HG03135 (cell line): Measurements from ENCODE around the gene NLRP14.

Experiments
- ATAC-seq: cut with Tn5 transposase; IDR thresholded peaks from one replicate; pipeline ENCODE4 v1.9.1; 2021; ENCODE audit warnings: mild to moderate bottlenecking, moderate library complexity; ENCODE audit not compliant: unreplicated experiment

The NLRP14 gene, protein sequence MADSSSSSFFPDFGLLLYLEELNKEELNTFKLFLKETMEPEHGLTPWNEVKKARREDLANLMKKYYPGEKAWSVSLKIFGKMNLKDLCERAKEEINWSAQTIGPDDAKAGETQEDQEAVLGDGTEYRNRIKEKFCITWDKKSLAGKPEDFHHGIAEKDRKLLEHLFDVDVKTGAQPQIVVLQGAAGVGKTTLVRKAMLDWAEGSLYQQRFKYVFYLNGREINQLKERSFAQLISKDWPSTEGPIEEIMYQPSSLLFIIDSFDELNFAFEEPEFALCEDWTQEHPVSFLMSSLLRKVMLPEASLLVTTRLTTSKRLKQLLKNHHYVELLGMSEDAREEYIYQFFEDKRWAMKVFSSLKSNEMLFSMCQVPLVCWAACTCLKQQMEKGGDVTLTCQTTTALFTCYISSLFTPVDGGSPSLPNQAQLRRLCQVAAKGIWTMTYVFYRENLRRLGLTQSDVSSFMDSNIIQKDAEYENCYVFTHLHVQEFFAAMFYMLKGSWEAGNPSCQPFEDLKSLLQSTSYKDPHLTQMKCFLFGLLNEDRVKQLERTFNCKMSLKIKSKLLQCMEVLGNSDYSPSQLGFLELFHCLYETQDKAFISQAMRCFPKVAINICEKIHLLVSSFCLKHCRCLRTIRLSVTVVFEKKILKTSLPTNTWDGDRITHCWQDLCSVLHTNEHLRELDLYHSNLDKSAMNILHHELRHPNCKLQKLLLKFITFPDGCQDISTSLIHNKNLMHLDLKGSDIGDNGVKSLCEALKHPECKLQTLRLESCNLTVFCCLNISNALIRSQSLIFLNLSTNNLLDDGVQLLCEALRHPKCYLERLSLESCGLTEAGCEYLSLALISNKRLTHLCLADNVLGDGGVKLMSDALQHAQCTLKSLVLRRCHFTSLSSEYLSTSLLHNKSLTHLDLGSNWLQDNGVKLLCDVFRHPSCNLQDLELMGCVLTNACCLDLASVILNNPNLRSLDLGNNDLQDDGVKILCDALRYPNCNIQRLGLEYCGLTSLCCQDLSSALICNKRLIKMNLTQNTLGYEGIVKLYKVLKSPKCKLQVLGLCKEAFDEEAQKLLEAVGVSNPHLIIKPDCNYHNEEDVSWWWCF

DNA sequence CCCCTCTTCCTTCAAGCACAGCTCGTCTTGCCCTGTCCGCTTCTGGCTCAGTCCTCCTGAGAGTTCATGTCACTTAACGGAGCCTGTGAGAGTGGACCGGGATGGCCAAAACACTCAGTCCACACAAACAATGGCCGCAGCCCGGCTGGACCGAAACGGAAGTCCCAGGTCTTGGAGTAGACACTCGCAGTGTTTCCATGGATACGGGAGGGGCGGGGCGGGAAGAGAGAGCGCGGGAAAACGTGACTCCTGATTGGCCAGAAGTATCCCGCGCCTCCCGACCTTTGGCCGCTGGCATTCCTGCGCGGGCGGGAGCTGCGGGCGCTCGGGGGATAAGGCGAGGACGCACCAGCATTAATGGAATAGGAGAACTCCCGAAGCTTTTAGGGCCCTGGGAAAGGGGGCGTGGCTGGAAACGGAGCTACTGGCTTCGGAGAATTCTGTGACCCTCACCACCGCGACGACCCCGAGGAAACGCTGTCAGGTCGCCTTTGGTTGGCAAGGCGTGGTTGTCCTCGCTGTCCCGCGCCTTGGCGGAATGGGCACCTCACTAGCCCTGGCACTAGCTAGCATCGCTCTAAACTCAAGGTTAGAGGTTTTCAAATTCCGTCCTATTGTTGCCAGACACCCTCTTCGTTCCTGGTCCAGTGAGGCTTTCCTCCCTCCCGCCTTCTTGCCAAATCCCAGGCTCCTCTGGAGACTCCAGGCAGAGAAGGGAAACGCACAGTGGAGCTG is at the start of gene NLRP14, which contains the start of gene ZNF214:
TSS of gene NLRP14 (plus strand) at position 297 of the 735 bp plus-strand sequence. CDS start 18,108 bp downstream, outside the sequence.
TSS of gene ZNF214 (minus strand) at position 164 of the 735 bp plus-strand sequence. CDS start 17,511 bp downstream, outside the sequence.
- ATAC-seq: no peak

DNA sequence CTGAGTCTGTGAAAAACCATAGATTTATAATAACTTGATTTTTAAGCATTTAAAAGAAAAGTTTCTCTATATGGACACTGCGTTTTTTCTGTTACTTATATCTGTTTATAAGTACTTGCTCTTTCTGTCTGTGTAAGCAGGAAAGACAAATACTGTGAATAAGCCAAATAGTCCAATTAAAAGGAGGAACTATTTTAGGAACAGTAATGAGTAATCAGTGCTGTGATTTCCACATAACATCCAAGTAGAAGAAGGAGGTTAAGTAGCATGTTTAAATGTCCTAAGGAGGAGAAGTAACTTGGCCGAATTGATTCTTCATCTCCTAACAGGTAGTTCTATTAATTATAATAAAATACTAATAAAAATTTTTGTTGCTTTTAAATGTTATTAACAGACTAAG is 40.9 kb upstream of the NLRP14 start:
- no peak for ATAC-seq

DNA sequence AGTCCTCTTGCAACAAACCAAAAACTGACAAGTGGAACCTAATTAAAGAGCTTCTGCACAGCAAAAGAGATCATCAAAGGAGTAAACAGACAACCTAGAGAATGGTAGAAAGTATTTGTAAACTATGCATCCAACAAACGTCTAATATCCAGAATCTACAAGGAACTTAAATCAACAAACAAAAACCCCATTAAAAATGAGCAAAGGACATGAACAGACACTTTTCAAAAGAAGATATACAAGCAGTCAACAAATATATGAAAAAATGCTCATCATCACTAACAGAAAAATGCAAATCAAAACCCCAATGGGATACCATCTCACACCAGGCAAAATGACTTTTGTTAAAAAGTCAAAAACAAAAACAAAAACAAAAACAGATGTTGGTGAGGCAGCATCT is 33.8 kb upstream of the NLRP14 start:
- no peak for ATAC-seq

DNA sequence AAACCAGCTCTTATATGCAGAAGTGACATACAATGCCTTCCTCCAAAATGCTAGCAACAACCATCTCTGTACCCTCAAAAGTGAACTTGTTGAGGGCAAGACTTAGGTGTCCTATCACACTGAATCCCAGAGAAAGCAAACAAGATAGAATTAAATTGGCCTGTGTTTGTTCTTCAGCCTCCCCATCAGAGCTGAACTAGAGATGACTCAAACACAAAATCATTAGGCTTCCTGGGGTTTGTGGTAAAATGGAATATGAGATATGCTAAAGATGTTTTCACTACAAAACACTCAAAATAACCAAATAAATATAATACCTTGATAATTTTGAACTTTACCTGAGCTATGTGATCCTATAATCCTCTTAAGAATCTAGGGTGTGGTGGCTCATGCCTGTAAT is 31.8 kb upstream of the NLRP14 start:
- ATAC-seq: no peak

DNA sequence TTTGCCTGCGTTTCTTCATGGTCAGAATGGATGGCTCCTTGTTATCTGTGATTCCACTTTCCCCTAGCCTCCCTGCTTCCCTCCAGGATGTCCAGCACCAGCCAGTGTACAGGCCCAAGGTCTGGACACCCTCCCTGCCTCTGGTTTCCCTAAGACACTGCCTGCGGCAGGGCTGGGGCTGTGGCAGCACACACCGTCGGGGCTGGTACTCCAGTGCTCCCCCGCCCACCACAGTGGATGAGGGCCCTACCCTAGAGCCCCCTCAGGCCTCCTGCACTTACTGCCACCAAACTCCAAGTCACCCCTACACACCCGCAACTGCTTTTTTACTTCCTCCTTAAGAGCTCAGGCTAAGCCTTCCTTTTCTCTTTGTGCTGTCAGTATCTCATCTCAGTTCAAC is 29.1 kb upstream of the NLRP14 start:
- ATAC-seq: no peak

DNA sequence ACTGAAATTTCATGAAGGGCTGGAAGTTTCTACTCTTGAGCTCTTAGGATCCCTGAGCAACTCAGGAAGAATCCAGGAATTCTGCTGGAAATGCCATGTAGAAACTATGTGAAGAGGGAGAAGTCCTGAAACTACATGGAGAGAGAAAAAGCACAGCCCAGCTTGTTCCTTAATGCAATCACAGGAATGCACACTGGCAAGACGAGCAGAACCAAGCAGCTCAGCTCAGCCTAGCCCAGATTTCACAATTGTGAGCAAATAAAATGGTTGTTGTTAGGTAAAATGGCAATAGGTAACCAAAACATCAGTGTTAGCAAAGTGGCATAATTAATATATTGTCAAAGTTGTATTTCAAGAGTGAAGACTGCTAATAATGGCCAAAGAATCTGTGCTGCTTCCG is 28.3 kb upstream of the NLRP14 start:
- ATAC-seq: no peak

DNA sequence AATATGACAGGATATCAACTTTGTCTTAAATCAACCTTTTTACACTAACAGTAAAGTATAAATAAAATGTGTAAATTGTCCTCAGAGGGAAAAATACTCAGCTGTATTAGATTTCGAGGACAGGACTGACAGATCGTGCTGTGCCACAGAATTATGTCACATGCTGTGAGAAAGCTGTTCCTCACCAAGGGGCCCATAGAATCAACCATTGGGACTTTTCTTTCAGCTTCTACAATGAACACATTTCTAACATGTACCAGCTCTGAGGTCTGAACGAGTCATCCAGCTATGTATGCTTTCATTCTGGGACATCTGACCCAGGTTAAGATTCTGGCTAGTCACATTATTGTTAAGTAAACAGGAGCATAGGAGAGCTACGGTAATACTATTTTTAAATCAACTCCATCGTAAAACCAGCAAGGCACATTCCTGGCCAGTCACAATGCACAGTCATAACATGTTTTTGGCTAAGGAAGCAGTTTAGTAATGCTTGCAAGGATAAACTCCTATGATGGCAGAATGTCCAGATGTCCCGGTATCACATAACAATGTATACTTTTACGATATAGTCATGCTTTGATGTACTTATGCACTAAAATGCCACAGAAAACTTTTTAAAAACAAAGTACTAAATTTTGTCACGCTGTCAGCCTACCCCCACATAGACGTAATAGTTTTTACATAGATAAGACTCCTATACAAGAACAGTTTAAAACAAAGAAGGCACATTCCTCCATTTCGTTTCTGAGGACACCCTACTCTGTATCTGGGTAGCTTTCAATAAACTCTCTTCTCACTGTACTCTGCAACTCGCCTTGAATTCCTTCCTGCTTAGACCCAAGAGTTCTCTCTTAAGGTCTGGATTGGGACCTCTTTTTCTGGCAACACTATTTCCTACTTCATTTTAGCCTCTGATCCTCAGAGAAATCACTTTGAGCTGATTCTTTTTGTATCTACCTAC is 27.5 kb upstream of the NLRP14 start:
- ATAC-seq: no peak

DNA sequence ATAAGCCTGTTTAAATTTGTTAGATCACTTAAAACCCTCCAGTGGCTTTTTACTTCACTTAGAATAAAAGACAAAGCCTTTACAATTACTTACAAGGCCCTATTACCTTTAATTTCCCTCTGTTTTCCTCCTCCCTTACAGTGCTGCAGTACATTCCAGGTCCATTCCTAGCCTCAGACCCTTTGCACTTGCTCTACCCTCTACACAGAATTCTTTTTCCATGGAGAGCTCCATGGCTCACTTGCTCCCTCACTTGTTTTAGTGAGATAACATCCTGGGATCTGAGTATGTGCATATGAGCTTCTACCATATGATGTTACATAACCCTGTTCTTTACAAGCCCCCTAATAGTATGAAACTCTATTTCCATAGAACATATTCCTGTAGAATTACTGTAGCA is 24.6 kb upstream of the NLRP14 start:
- ATAC-seq: no peak

DNA sequence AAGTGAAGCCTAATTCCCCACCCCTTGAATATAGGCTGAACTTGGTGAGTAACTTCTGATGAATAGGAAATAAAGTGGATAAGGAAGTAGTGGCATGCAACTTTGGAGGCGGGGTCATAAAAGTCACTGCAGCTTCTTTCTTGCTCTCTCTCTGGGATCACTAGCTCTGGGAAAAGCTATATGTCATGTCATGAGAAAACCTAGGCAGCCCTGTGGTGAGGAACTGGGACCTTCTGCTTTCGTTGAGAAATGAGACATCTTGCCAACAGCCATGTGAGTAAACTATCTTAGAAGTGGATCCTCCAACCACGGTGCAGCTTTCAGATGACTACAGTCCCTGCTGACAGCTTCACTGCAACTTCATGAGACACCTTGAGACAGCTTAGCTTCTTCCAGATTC is 15.8 kb upstream of the NLRP14 start:
- ATAC-seq: no peak

DNA sequence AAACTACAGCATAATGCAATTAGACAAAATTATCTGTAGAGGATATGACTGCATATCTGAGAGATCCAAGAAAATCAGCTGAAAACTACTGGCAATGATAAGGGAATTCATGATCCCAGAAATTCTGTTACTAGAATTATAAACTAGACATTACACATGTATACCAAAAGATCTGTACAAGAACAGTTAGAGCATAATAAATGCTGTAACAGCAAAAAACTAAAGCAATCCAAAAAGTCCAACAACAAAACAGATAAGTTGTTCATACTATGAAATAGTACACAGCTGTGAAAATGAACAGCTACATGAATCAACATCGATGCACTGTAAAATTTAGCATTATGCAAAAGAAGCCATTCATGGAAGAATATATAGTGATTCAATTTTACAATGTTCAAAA is 6.2 kb upstream of the NLRP14 start:
- ATAC-seq: no peak

DNA sequence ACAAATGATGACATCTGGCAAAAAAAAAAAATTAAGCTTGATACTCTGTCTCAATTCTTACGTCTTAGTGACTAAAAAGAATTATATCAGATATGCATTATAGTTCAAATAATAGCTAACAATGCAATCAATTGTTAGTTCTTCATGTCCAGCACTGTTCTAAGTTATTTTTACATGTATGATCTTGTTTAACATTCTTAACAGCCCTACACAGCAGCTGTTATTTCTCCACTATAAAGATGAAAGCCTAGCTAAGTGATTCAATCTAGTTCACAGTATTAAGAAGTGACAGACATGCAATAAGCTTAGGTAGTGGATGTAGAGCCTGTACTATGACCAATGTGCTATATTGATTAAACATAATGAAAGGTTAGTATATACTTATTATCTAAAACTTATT is 4.3 kb upstream of the NLRP14 start:
- no peak for ATAC-seq

DNA sequence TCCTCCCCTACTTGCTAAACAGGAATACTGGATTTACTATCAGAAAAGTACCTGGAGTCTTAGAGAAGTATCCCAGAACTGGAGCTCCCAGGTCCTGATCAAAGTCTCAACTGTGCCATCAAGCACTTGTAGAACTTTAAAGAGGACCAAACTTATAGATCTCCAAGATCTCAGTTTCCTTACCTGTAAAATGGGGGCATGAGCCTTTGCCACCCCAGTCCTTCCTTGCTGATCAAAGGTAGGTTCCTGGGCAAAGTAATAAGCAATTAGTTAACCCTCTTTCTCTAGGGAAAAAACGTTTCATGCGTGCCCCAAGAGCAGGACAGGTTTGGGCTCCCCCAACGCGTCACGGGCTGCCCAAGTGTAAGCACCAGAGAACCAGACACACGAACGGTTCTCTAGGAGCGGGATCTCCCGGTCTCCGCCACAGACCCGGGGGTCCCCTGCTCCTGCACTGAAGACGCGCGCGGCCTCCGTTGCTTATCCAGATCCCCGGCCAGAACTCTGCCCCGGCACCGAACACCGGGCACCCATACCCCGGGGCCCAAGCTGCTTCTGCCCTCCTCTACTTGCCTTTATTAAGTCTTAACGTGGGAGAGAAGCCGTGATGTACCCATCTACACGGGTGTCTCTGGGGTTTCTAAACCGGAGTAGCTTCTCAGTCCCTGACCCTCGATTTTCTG is 638 bp upstream of the NLRP14 start:
- ATAC-seq: no peak

DNA sequence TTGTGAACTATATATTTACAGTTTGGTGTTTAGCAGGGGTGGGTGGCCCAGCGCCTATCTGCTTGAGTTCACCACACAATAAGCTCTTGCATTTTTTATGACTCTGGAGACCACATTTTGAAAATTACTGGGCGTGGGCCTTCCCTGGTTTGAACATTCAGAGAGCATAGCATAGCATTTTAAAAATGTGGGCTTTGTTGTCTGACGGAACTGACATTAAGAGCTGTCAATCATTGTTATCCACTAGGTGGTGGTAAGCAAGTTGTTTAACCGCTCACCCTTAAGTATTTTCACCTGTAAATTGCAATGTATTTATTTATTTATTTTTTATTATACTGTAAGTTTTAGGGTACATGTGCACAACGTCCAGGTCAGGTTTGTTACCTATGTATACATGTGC is 1.0 kb downstream of the NLRP14 start:
- ATAC-seq: no peak

DNA sequence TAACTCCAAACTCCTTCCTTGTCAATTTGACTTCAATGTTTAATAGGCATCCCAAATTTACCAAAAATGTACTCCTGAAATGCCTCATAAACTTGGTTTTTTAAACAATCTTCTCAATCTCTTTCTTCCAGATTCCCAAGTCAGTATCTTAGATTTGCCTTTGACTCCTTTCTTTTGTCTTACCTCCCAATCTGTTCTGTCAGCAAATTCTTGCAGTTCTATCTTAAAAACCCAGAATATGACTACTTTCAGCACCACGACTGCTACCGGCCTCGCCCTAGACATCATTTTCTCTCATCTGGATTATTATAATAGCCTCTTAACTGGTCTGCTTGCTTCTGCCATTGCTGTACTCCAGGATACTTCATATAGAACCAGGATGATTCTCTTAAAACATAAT is 7.9 kb downstream of the NLRP14 start:
- no peak for ATAC-seq

DNA sequence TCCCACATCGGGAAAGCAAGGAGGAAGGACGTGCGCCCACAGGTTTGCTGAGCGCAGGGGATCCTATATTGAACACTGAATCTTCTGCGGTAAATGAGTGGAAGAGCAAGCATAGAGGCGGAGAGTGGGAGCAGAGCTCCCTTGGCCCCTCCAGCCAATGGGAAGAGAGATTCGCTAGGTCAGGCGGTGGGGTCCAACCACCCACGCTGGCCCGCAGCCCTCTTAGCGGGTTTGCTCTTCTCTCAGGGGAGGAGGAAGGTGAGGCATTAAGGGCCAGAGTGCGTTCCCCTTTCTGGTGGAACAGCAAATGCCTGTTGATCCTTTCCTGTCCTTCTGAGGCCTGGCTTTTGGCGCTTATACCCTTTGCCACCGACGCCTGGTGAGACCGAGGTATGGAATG is 10.6 kb downstream of the NLRP14 start:
- ATAC-seq: no peak

DNA sequence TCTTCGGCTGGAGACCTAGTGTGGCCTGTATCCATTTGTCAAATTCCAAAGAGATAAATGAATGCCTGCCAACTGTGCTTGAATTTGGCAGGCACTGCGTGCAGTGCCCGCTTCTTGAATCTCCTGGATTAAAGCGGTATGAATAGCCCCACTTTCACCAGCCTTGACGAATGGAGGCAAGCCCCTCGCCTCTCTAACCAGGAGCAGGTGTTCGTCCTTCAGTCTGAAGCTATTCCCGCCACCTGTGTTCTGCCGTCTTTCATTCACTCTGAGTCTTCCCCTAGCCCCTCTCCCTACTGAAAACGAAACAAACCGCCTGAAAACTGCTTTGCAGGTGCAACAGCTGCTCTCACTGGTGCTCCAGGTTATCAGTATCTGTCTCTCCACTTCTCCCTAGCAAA is 11.2 kb downstream of the NLRP14 start:
- ATAC-seq: no peak

DNA sequence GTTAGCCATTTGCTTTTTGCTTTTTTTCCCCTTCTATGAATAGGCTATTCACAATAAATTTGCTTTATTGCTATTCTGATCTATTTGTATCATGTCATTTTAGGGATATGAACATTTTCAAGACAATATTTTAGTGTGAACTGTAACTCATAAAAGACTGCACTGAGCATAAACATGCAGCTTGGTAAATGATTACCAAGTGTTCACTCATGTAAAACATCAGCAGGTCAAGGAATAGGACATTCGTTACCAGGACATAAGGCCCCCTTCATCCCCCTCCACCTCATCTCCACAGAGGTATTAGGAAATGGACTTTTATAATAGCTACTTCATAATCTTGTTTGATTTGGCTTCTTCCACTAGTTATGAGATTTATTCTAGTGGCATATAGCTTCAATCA is 12.4 kb downstream of the NLRP14 start:
- no peak for ATAC-seq

DNA sequence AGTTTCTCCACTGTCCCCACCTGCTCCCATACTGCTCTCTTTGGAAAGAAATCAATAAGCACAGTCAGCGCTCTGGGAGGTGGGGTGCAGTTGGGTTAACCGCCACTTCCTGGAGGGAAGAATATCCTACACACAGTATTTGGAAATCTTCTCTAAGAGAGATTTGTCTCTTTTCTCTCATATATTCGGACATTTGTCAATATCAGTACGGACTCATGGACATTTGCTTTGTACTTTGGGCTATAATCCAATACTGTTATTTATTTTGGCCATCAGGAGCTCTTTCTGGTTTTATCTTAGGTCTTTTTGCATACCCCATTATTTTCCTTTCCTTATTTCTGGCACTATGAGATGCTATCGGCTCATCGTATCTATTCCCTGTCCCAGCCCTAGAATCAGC is 13.7 kb downstream of the NLRP14 start:
- ATAC-seq: no peak
